Measurements from ENCODE around the gene UNC13D.

Gene UNC13D

GRCh38 chr17:75817571-75817970 lies 26.6 kb downstream of the UNC13D start:
- no peak overlapping the region for H3K4me3 ChIP-seq (ENCODE audit: control insufficient read depth, low read depth, low read length)
- TF ChIP-seq CTCF (IDR thresholded peaks at IDR 0.05; ENCODE audit: control insufficient read depth, insufficient read depth, low read depth, low read length, missing control alignments): no peak
- no peak for DNase-seq (ENCODE audit: low read depth)

- TF ChIP-seq CTCF (IDR thresholded peaks at IDR 0.05; ENCODE audit: control insufficient read depth, insufficient read depth, low read depth, low read length, missing control alignments): no peak
- DNase-seq (ENCODE audit: low read depth): no peak
Observed at GRCh38 chr17:75816693-75817092, 27.5 kb downstream of the UNC13D start.

GRCh38 chr17:75815399-75815798 lies 28.8 kb downstream of the UNC13D start:
- TF ChIP-seq CTCF (IDR thresholded peaks at IDR 0.05; ENCODE audit: control insufficient read depth, insufficient read depth, low read depth, low read length, missing control alignments): no peak
- DNase-seq (ENCODE audit: low read depth): no peak

More at GRCh38 chr17:75816693-75817092, 27.5 kb downstream of the UNC13D start:
- H3K4me3 ChIP-seq (ENCODE audit: control insufficient read depth, low read depth, low read length): no peak overlapping the region

DNA sequence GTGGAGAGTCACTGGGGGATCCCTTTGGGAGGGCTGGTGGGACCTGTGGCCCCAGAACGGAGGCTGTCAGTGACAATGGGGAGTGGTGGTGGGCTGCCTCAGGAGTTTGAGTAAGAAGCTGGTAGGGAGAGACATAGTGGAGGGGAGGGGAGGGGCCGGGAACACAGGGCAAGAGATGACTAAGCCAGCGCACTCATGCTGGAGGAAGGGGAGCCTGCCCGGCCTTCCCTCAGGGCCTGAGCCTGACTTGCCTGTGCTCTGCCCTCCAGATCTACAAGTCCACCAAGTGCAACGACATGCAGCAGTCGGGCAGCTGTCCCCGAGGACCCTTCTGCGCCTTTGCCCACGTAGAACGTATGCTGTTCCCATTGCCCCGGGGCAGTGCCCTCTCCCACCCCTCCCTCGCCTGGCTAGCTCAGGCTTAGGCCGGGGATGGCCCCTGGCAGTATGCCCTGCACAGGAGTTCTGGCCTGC lies 29.3 kb downstream of the UNC13D start:
- DNase-seq (ENCODE audit: low read depth): peak; percentile 23

More at GRCh38 chr17:75815399-75815798, 28.8 kb downstream of the UNC13D start:
- no peak overlapping the region for H3K4me3 ChIP-seq (ENCODE audit: control insufficient read depth, low read depth, low read length)

DNA sequence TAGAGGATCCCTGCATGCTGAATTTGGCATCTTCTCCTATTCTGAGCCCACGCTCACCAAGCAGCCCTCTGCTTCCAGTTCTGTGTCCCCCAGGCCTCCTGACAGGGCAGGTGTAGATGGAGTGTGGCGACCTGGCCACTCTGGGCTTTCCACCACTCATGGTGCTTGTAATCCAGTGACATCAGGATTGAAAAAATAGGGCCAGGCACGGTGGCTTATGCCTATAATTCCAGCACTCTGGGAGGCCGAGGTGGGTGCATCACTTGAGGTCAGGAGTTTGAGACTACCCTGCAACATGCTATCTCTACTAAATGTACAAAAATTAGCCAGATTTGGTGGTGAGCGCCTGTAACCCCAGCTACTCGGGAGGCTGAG lies 30.2 kb downstream of the UNC13D start:
- no peak for DNase-seq (ENCODE audit: low read depth)
- TF ChIP-seq CTCF (IDR thresholded peaks at IDR 0.05; ENCODE audit: control insufficient read depth, insufficient read depth, low read depth, low read length, missing control alignments): no peak
- no peak overlapping the region for H3K4me3 ChIP-seq (ENCODE audit: control insufficient read depth, low read depth, low read length)

More for the DNA sequence above, 29.3 kb downstream of the UNC13D start:
- no peak for TF ChIP-seq CTCF (IDR thresholded peaks at IDR 0.05; ENCODE audit: control insufficient read depth, insufficient read depth, low read depth, low read length, missing control alignments)
- H3K4me3 ChIP-seq (ENCODE audit: control insufficient read depth, low read depth, low read length): no peak overlapping the region

DNA sequence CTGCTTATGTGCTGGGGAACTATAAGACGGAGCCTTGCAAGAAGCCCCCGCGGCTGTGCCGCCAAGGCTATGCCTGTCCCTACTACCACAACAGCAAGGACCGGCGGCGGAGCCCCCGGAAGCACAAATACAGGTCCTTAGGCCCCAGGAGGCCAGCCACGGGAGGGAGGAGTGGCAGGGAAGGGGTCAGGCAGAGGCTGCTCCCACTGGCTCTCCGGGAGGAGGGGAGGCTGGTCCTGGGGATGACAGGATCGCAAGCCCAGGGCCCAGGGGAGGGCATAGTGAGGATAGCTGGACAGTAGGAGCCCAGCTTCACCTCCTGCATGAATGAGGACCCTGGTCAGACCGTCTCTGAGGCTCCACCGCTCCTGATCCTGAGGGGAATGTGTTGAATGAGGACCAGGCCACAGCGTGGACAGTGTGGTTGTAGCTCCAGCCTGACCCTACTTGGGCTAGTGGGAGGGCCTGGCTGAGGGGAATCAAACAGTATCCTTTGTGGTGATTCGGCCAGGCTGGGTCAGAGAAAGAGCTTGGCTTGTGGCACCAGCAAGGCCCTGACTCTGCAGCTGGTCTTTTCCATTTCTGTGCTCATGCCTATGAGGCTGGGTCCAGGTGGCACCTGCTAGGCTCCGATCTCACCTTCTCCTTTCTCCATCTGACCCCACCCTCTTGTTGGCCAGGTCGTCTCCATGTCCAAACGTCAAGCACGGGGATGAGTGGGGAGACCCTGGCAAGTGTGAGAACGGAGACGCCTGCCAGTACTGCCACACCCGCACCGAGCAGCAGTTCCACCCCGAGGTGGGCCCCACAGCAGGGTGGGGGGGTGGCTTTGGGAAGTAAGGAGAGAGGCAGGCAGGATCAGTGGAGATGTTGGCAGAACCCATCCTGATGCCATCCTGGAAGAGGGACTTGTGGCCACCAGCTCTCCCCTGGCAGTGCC lies 30.9 kb downstream of the UNC13D start:
- DNase-seq (ENCODE audit: low read depth): no peak
- no peak for TF ChIP-seq CTCF (IDR thresholded peaks at IDR 0.05; ENCODE audit: control insufficient read depth, insufficient read depth, low read depth, low read length, missing control alignments)

More for the DNA sequence above, 30.9 kb downstream of the UNC13D start:
- no peak overlapping the region for H3K4me3 ChIP-seq (ENCODE audit: control insufficient read depth, low read depth, low read length)

All from AG09309 (cell line).